Lower lobe of right lung (tissue), 2 donors: ENCODE results near the gene FAM89A. TPM values are rescaled to one million over a fixed set of nuclear protein-coding genes. Genes with fewer than 3 reads are reported as not detected.
"Not testable (repeated sequence)": the region's sequence is repeated elsewhere in the genome, so short reads cannot be mapped to it uniquely, and the experiment has no call there.

Source experiments
- ATAC-seq, 2 donors: fragments of 200-7000 bp; cut with Tn5 transposase; one replicate each; pipeline ENCODE4 v1.9.1; 2020 to 2022; ENCODE audit warnings: mild to moderate bottlenecking in 2 of 2, moderate library complexity in 2 of 2
- DNase-seq: peaks from one replicate; pipeline ENCODE4 v3.0.0-alpha.2; 2020
- H3K27ac ChIP-seq: fragments of 200-600 bp; one replicate; pipeline ENCODE4 v1.8.0; 2022
- H3K27me3 ChIP-seq: fragments of 200-600 bp; one replicate; pipeline ENCODE4 v1.8.0; 2022; ENCODE audit warnings: low read depth
- H3K36me3 ChIP-seq: fragments of 200-600 bp; one replicate; pipeline ENCODE4 v1.8.0; 2022; ENCODE audit warnings: mild to moderate bottlenecking
- H3K4me1 ChIP-seq: fragments of 200-600 bp; one replicate; pipeline ENCODE4 v1.8.0; 2022
- H3K4me3 ChIP-seq: fragments of 200-600 bp; one replicate; pipeline ENCODE4 v1.8.0; 2022; ENCODE audit warnings: mild to moderate bottlenecking
- H3K9me3 ChIP-seq: fragments of 200-600 bp; one replicate; pipeline ENCODE4 v1.8.0; 2022
- intact Hi-C: fragments of 100-400 bp; cut with DNase I; formaldehyde crosslinking; loops from one replicate; pipeline ENCODE4 v1.11.0; 2022
- total RNA-seq: library from RNA; stranded (reverse); fragmentation: NEBNext Ultra II Directional; extraction: Animal tissue kit (Norgen Biotek cat#: 25700); gene quantifications from one replicate; pipeline ENCODE4 v1.2.1, GENCODE V29; 2021
- TF ChIP-seq, protein P1 (sequence below): fragments of 200-600 bp; IDR thresholded peaks from one replicate; pipeline ENCODE4 v1.8.0; 2022; ENCODE audit warnings: antibody characterized with exemption, mild to moderate bottlenecking
- donor health status: DM: no; HTN: yes; CAD: no; lungs with severe emphysema.

FAM89A gene
- total RNA-seq, 1 donor from 2014 or later = 54.6 TPM

DNA sequence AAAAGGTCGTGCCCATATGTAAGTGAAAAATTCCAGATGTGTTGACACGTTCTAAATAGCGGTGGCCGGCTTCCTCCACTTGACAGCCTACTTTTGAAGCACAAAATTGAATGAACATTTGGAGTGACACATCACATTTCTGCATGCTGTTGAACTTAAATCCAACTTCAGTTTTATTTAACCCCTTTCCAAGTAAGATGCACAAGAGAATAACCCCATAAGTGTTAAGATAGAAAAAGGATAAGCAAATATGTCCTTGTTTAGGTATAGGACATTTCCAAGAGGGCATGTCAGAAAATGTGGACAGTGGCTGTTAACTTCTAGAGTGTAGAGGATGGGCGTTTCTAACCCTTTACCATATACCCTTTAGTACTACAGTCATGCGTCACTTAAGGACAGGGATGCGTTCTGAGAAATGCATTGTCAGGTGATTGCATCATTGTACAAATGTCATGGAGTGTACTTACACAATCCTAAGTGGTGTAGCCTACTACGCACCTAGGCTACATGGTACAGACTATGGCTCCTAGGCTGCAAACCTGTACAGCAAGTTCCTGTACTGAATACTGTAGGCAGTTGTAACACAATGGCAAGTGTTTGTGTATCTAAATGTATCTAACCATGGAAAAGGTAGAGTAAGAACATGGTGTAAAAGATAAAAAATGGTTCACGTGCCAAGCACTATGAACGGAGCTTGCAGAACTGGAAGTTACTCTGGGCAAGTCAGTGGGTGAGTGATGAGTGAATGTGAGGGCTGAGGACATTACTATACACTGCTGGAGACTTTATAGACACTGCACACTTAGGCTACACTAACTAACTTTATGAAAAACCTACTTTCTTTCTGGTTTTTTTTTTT is 9.3 kb upstream of the FAM89A start:
- peaks cover 16% of the 10 kb centered on the region for H3K4me1 ChIP-seq
- no peaks in the 10 kb centered on the region for H3K36me3 ChIP-seq
- H3K4me3 ChIP-seq = no peak overlapping the region
- intact Hi-C loops = no loop called here
- DNase-seq (no peak), ATAC-seq (peak; percentile 82 to 87)
- TF ChIP-seq, protein P1, sequence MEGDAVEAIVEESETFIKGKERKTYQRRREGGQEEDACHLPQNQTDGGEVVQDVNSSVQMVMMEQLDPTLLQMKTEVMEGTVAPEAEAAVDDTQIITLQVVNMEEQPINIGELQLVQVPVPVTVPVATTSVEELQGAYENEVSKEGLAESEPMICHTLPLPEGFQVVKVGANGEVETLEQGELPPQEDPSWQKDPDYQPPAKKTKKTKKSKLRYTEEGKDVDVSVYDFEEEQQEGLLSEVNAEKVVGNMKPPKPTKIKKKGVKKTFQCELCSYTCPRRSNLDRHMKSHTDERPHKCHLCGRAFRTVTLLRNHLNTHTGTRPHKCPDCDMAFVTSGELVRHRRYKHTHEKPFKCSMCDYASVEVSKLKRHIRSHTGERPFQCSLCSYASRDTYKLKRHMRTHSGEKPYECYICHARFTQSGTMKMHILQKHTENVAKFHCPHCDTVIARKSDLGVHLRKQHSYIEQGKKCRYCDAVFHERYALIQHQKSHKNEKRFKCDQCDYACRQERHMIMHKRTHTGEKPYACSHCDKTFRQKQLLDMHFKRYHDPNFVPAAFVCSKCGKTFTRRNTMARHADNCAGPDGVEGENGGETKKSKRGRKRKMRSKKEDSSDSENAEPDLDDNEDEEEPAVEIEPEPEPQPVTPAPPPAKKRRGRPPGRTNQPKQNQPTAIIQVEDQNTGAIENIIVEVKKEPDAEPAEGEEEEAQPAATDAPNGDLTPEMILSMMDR = no peak
- peaks cover 8% of the 10 kb centered on the region for H3K9me3 ChIP-seq
- no peak overlapping the region for H3K27ac ChIP-seq
- H3K27me3 ChIP-seq = no peaks in the 10 kb centered on the region

DNA sequence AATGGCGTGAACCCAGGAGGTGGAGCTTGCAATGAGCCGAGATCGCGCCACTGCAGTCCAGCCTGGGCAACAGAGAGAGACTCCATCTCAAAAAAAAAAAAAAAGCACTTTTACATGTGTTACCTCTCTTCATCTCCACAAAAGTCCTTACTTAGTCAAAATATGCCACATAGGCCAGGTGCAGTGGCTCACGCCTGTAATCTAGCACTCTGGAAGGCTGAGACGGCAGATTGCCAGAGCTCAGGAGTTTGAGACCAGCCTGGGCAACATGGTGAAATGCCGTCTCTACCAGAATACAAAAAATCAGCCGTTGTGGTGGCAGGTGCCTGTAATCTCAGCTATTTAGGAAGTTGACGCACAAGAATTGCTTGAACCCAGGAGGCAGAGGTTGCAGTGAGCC is 8.4 kb upstream of the FAM89A start:
- intact Hi-C loops, H3K4me3 ChIP-seq, H3K27ac ChIP-seq, H3K4me1 ChIP-seq, DNase-seq, H3K27me3 ChIP-seq, ATAC-seq, H3K9me3 ChIP-seq, H3K36me3 ChIP-seq: not testable (repeated sequence)

DNA sequence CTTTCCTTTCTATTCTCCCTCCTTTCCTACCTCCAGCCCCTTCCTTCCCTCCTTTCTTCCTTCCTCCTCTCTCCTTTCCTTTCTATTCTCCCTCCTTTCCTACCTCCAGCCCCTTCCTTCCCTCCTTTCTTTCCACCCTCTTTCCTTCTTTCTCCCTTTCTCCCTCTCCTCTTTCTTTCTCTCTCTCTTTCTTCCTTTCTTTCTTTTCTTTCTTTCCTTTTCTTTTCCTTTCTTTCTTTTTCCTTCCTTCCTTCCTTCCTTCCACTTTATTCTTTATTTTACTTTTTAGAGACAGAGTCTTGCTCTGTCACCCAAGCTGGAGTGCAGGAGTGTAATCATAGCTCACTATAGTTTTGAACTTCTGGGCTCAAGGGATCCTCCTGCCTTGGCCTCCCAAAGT is 7.5 kb upstream of the FAM89A start:
- H3K27me3 ChIP-seq, intact Hi-C loops: not testable (repeated sequence)

DNA sequence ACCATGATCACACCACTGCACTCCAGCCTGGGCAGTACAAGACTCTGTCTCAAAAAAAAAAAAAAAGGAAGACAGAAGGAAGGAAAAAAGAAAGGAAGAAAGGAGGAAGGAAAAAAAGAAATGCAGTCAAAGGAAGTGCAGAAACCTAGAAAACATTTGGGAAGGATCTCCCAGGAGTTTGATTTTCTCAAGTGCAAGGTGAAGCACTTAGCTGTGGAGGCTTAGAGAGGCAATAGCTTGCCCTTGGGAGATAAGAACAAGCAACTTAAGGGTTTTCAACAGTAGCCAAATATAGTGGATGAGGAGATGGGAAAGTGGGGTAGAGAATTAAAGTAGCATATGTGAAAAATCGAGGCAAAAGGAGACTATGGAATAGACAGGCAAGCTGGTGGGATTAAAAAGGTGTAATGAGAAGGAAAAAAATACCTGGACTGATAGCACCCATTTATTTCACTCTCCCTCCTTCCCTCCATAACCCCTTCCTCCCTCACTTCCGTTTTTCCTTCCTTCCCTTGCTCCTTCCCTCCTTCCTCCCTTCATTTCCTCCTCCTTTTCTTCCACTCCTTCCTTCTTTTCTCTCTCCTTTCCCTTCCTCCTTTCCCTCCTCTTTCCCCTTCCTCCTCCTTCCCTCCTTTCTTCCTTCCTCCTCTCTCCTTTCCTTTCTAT is 6.8 kb upstream of the FAM89A start:
- H3K27me3 ChIP-seq = no peaks in the 10 kb centered on the region
- no peak for DNase-seq
- no peaks in the 10 kb centered on the region for H3K4me1 ChIP-seq
- no peak overlapping the region for H3K4me3 ChIP-seq
- intact Hi-C loops = no loop called here
- TF ChIP-seq, protein P1 = no peak
- no peaks in the 10 kb centered on the region for H3K36me3 ChIP-seq
- H3K9me3 ChIP-seq = peaks cover 8% of the 10 kb centered on the region
- no peak overlapping the region for H3K27ac ChIP-seq
- peak in 1 of 2 donors; percentile 29 for ATAC-seq

More for the DNA sequence above, 7.5 kb upstream of the FAM89A start:
- not testable (repeated sequence) for ATAC-seq, H3K36me3 ChIP-seq, H3K4me3 ChIP-seq, H3K27ac ChIP-seq, DNase-seq, H3K4me1 ChIP-seq, H3K9me3 ChIP-seq

DNA sequence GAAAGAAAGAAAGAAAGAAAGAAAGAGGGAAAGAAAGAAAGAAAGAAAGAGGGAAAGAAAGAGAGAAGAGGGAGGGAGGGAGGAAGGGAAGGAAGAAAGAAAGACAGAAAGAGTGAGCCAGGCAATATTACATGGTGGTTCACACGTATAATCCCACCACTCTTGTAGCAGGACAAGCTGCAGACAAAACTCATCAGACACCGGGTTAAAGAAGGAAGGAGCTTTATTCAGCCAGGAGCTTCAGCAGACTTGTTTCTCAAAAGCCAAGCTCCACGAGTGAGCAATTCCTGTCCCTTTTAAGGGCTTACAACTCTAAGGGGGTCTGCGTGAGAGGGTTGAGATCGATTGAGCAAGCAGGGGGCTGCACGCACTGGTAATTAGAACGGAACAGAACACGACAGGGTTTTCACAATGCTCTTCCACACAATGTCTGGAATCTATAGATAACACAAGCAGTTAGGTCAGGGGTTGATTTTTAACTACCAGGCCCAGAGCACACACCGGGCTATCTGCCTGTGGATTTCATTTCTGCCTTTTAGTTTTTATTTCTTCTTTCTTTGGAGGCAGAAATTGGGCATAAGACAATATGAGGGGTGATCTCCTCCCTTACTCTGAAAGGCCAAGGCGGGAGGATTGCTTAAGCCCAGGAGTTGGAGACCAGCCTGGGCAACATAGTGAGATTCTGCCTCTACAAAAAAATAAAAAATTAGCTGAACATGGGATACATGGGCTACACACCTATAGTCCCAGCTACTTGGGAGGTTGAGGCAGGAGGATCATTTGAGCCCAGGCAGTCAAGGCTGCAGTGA is 6.1 kb upstream of the FAM89A start:
- DNase-seq, H3K4me1 ChIP-seq, H3K27me3 ChIP-seq, H3K9me3 ChIP-seq, H3K36me3 ChIP-seq, H3K27ac ChIP-seq, ATAC-seq, intact Hi-C loops, H3K4me3 ChIP-seq: not testable (repeated sequence)

DNA sequence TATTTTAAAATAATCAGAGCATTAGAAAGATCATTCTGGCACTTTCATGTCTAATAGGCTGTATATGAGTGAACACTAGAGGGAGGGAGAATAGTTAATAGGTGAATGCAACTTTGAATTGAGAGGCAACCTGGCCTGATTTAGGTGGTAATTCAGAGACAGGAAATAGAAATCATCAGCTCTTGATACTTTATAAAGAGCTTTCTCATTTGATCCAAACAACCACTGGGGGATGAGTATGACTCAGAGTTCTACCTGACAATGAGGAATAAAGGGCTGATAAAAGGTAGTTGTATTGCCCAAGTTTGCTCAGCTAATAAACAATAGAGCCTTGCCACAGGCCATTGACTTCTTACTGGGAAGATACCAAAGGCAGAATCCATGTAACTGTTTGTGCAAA is 5.2 kb upstream of the FAM89A start:
- intact Hi-C loops = no loop called here
- DNase-seq (no peak), ATAC-seq (no peak)
- Histone ChIP-seq H3K4me1 (no peaks in the 10 kb centered on the region), H3K9me3 (peaks cover 8% of the 10 kb centered on the region), H3K4me3 (no peak overlapping the region), H3K27ac (no peak overlapping the region), H3K27me3 (no peaks in the 10 kb centered on the region), H3K36me3 (no peaks in the 10 kb centered on the region)
- TF ChIP-seq, protein P1 = no peak
